H1 (cell line): ENCODE results near the gene HOATZ.

ENCODE experiments used
- ATF2 ChIP-seq: IDR thresholded peaks from 2 replicates; pipeline ENCODE4 v1.6.1; 2012; ENCODE audit warnings: low read length, inconsistent platforms
- CBX5 ChIP-seq: fragments of 300-800, 300-1000 bp; sonication (generic); IDR thresholded peaks from 2 replicates; pipeline ENCODE4 v1.7.1; 2016; ENCODE audit warnings: antibody characterized with exemption, low read length, low read depth
- CEBPB ChIP-seq: IDR thresholded peaks from 2 replicates; pipeline ENCODE4 v1.6.1; 2012; ENCODE audit warnings: low read depth, low read length
- PHF8 ChIP-seq: fragments of 200-600 bp; sonication (generic); conservative IDR thresholded peaks from 2 replicates; pipeline ENCODE4 v1.7.1; 2012; ENCODE audit warnings: low read depth, mild to moderate bottlenecking, inconsistent platforms, low read length, moderate library complexity
- POLR2A ChIP-seq, 2 experiments: IDR thresholded peaks; 1 replicate in 1 of 2; 2 replicates in 1 of 2; pipeline ENCODE4 v1.6.1; 2011; ENCODE audit warnings: low read depth in 2 of 2, low read length in 2 of 2, mild to moderate bottlenecking in 2 of 2; ENCODE audit errors: control extremely low read depth in 1 of 2
- POLR2AphosphoS5 ChIP-seq: IDR thresholded peaks from 2 replicates; pipeline ENCODE4 v1.6.1; 2011; ENCODE audit warnings: low read depth, low read length
- RAD21 ChIP-seq, 2 experiments: IDR thresholded peaks in 1 of 2; conservative IDR thresholded peaks in 1 of 2; 2 replicates each; pipeline ENCODE4 v1.6.1; 2011; ENCODE audit warnings: low read depth in 2 of 2, low read length in 2 of 2, improper control_type of control experiment in 1 of 2, inconsistent platforms in 1 of 2, mild to moderate bottlenecking in 1 of 2, moderate library complexity in 1 of 2
- SAP30 ChIP-seq: fragments of 300-600 bp; sonication (generic); IDR thresholded peaks from 2 replicates; pipeline ENCODE4 v1.7.1; 2012; ENCODE audit warnings: low read length, moderate library complexity, mild to moderate bottlenecking, inconsistent platforms; ENCODE audit not compliant: insufficient read depth, insufficient replicate concordance
- SP2 ChIP-seq: IDR thresholded peaks from 2 replicates; pipeline ENCODE4 v1.6.1; 2012; ENCODE audit warnings: mild to moderate bottlenecking, low read length, inconsistent platforms
- TF ChIP-seq, protein P1 (sequence below), 3 experiments: IDR thresholded peaks; 1 replicate in 2 of 3; 2 replicates in 1 of 3; pipeline versions ENCODE4 v1.5.1 to v1.6.1; 2011; ENCODE audit warnings: low read length in 3 of 3, mild to moderate bottlenecking in 3 of 3, inconsistent platforms in 2 of 3, low read depth in 1 of 3, moderate library complexity in 1 of 3; ENCODE audit not compliant: insufficient read depth in 1 of 3; ENCODE audit errors: control extremely low read depth in 1 of 3
- TF ChIP-seq, protein P2 (sequence below): IDR thresholded peaks from 2 replicates; pipeline ENCODE4 v1.6.1; 2012; ENCODE audit warnings: inconsistent platforms

DNA sequence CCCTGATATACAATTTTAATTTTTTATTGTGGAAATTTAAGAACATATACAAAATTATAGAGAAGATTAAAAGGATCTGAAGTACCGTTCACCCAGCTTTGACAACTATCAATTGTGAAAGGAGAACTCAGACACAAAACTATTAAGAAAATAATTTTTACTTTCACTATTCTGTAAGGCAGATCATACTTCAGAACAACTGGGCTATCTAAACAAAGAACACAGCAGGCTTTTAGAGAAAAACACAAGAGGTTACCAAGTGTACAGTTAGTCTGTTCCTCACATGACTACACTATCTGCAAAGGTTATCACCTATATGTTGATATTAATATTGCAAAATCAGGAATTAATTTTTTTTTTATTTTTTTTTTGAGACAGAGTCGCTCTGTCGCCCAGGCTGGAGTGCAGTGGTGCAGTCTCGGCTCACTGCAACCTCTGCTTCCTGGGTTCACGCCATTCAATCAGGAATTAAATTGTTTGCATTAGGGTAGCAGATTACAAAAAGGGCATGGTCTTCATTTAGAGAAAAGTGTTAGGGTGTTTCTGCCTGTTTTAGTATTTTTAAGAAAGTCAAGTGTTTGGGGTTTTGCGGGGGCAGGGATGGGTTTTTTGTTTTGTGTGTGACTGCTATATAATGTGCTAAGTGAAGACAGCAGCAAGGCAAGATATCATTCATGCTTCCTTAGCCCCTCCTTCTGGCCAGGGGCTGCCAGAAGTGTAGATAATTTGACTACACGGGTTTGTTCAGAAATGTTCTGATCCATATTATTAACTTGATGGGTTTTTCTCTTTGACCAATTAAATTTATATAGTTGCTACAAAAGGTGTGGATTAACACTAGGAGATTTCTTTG lies 60.0 kb downstream of the HOATZ start:
- TF ChIP-seq, protein P1, sequence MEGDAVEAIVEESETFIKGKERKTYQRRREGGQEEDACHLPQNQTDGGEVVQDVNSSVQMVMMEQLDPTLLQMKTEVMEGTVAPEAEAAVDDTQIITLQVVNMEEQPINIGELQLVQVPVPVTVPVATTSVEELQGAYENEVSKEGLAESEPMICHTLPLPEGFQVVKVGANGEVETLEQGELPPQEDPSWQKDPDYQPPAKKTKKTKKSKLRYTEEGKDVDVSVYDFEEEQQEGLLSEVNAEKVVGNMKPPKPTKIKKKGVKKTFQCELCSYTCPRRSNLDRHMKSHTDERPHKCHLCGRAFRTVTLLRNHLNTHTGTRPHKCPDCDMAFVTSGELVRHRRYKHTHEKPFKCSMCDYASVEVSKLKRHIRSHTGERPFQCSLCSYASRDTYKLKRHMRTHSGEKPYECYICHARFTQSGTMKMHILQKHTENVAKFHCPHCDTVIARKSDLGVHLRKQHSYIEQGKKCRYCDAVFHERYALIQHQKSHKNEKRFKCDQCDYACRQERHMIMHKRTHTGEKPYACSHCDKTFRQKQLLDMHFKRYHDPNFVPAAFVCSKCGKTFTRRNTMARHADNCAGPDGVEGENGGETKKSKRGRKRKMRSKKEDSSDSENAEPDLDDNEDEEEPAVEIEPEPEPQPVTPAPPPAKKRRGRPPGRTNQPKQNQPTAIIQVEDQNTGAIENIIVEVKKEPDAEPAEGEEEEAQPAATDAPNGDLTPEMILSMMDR (IDR thresholded peaks at IDR 0.05; ENCODE audit: control extremely low read depth in 1 of 3, insufficient read depth in 1 of 3, low read depth in 1 of 3, low read length in 3 of 3), result no peak
- peak; percentile 37 to 39; a peak in 3 of 4 replicates for TF ChIP-seq RAD21 (IDR thresholded peaks at IDR 0.05 in 1 of 2, conservative IDR thresholded peaks at IDR 0.05 in 1 of 2; ENCODE audit: low read depth in 2 of 2, low read length in 2 of 2)
- TF ChIP-seq, protein P2, sequence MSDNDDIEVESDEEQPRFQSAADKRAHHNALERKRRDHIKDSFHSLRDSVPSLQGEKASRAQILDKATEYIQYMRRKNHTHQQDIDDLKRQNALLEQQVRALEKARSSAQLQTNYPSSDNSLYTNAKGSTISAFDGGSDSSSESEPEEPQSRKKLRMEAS, result no peak
- no peak for TF ChIP-seq CEBPB
- no peak for TF ChIP-seq POLR2A (IDR thresholded peaks at IDR 0.05; ENCODE audit: control extremely low read depth in 1 of 2, low read depth in 2 of 2, low read length in 2 of 2)
- no peak for TF ChIP-seq SAP30
- no peak for TF ChIP-seq POLR2AphosphoS5
- TF ChIP-seq CBX5, result no peak
- no peak for TF ChIP-seq ATF2
- no peak for TF ChIP-seq PHF8
- TF ChIP-seq SP2, result no peak
